ENCODE data around the gene ARHGAP19. TPM values are rescaled to one million over a fixed set of nuclear protein-coding genes. Genes with fewer than 3 reads are reported as not detected.

Gene ARHGAP19
- total and polyA plus RNA-seq, 2 of the 8 experiments (the other 6 are each of a cell fraction or from before 2014, with no cell fraction given): 13.3 to 32.1 TPM

- TF ChIP-seq CHD1 (IDR thresholded peaks at IDR 0.05; ENCODE audit: low read depth, low read length): no peak
These were observed 81.2 kb downstream of the ARHGAP19 start (continued) for GRCh38 chr10:97211229-97211628.
